ENCODE measurements around the gene APLNR. TPM values are rescaled to one million over a fixed set of nuclear protein-coding genes. Genes with fewer than 3 reads are reported as not detected.

The APLNR gene
- total RNA-seq, 1 experiment from 2014 or later: 0.39 TPM

DNA sequence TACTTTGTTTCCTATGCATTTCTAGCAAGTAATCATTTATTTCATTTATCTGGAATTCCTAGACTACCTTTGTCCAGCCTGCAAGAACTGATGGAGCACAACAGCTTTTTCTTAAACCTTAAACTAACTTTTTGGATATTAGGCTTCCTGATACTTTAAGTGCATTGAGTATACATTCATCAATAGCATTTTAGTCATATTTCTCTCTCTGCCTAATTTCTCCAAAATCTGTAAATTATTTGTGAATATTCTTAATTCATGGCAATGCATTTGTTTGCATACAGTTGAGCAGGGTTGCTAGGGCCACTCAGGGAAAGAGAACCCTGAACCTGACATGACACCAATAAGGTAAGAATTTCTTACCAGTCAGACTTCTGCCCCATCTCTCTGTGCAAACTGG is 29.1 kb upstream of the APLNR start:
- Mint-ChIP-seq H3K36me3 (ENCODE audit: insufficient read depth in 1 of 3, low read depth in 3 of 3) (peaks cover 9 to 23% (median 19%) of the 10 kb centered on the region in 3 experiments), H3K27ac (no peak overlapping the region), H3K27me3 (ENCODE audit: low read depth) (peaks cover 2% of the 10 kb centered on the region), H3K4me3 (no peak overlapping the region), H3K9me3 (peaks cover 17 to 37% of the 10 kb centered on the region in 2 experiments), H3K4me1 (peaks cover 27 to 29% of the 10 kb centered on the region in 2 experiments)
- H3K23ac ChIP-seq (ENCODE audit: insufficient read length, low read depth, low read length): no peak overlapping the region
- no peak overlapping the region for H3K9ac ChIP-seq (ENCODE audit: extremely low read depth, insufficient read length, low read length)
- no peaks in the 10 kb centered on the region for H4K20me1 ChIP-seq (ENCODE audit: control insufficient read depth, insufficient read depth, insufficient read length)
- H3K4ac ChIP-seq (ENCODE audit: low read depth, low read length): no peak overlapping the region
- H2BK20ac ChIP-seq (ENCODE audit: low read depth, low read length, poor library complexity, severe bottlenecking): no peak overlapping the region
- no peak overlapping the region for H2BK5ac ChIP-seq (ENCODE audit: insufficient read length, low read length)
- H2AFZ ChIP-seq (ENCODE audit: low read length): no peak overlapping the region
- DNase-seq: no peak
- no peaks in the 10 kb centered on the region for H3K27me3 ChIP-seq (ENCODE audit: insufficient read depth, low read length)
- H2BK15ac ChIP-seq (ENCODE audit: low read depth, low read length): no peak overlapping the region
- TF ChIP-seq, protein P1, sequence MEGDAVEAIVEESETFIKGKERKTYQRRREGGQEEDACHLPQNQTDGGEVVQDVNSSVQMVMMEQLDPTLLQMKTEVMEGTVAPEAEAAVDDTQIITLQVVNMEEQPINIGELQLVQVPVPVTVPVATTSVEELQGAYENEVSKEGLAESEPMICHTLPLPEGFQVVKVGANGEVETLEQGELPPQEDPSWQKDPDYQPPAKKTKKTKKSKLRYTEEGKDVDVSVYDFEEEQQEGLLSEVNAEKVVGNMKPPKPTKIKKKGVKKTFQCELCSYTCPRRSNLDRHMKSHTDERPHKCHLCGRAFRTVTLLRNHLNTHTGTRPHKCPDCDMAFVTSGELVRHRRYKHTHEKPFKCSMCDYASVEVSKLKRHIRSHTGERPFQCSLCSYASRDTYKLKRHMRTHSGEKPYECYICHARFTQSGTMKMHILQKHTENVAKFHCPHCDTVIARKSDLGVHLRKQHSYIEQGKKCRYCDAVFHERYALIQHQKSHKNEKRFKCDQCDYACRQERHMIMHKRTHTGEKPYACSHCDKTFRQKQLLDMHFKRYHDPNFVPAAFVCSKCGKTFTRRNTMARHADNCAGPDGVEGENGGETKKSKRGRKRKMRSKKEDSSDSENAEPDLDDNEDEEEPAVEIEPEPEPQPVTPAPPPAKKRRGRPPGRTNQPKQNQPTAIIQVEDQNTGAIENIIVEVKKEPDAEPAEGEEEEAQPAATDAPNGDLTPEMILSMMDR (conservative IDR thresholded peaks at IDR 0.05): no peak
- H3K14ac ChIP-seq (ENCODE audit: insufficient read depth, low read length): no peak overlapping the region
- H4K5ac ChIP-seq (ENCODE audit: insufficient read length, low read depth, low read length): no peak overlapping the region
- H3K79me2 ChIP-seq (ENCODE audit: insufficient read depth, low read length): no peaks in the 10 kb centered on the region
- H3K9me3 ChIP-seq (ENCODE audit: control insufficient read depth, low read depth, low read length): no peaks in the 10 kb centered on the region
- H3K27ac ChIP-seq (ENCODE audit: insufficient read length, low read depth, low read length): no peak overlapping the region
- H3K56ac ChIP-seq (ENCODE audit: insufficient read length, low read depth, low read length): no peak overlapping the region
- H2AK5ac ChIP-seq (ENCODE audit: insufficient read length, low read length): no peak overlapping the region
- no peak overlapping the region for H3T11ph ChIP-seq (ENCODE audit: low read length)
- H3K4me1 ChIP-seq (ENCODE audit: insufficient read depth, low read length): peaks cover 4% of the 10 kb centered on the region
- H3K23me2 ChIP-seq (ENCODE audit: insufficient read length, low read depth, low read length, poor library complexity, severe bottlenecking): no peaks in the 10 kb centered on the region
- H4K8ac ChIP-seq (replicated peaks; ENCODE audit: insufficient read length, low read depth, low read length): no peak overlapping the region
- H3K18ac ChIP-seq (ENCODE audit: insufficient read length, low read depth, low read length): no peak overlapping the region
- H4K91ac ChIP-seq (ENCODE audit: insufficient read length, low read depth, low read length): no peak overlapping the region
- no peak overlapping the region for H2BK12ac ChIP-seq (ENCODE audit: insufficient read length, low read depth, low read length)
- no peaks in the 10 kb centered on the region for H3K79me1 ChIP-seq (ENCODE audit: insufficient read depth, low read depth, low read length, poor library complexity, severe bottlenecking)
- H2BK120ac ChIP-seq (ENCODE audit: low read depth, low read length, poor library complexity, severe bottlenecking): no peak overlapping the region
- H3K4me2 ChIP-seq (ENCODE audit: insufficient read depth, insufficient read length, low read length): no peak overlapping the region
